BLaER1 (cell line): ENCODE measurements around the gene USP47.
A peak's percentile ranks its signal among the peaks of the same experiment; 100 is the strongest.

Source experiments
- H3K27ac ChIP-seq: shearing (Covaris generic); formaldehyde crosslinking; 2 replicates; pipeline ENCODE4 v1.8.1; 2022
- H3K27me3 ChIP-seq: shearing (Covaris generic); formaldehyde crosslinking; 2 replicates; pipeline ENCODE4 v1.8.1; 2022
- H3K36me3 ChIP-seq: shearing (Covaris generic); formaldehyde crosslinking; 2 replicates; pipeline ENCODE4 v1.8.1; 2022
- H3K4me1 ChIP-seq: shearing (Covaris generic); formaldehyde crosslinking; 2 replicates; pipeline ENCODE4 v1.8.1; 2022
- H3K4me2 ChIP-seq: shearing (Covaris generic); formaldehyde crosslinking; 2 replicates; pipeline ENCODE4 v1.8.1; 2022
- H3K4me3 ChIP-seq: shearing (Covaris generic); formaldehyde crosslinking; 2 replicates; pipeline ENCODE4 v1.8.1; 2022
- H3K9ac ChIP-seq: shearing (Covaris generic); formaldehyde crosslinking; 2 replicates; pipeline ENCODE4 v1.8.1; 2022
- H3K9me3 ChIP-seq: shearing (Covaris generic); formaldehyde crosslinking; 2 replicates; pipeline ENCODE4 v1.8.1; 2022
- H4K20me1 ChIP-seq: shearing (Covaris generic); formaldehyde crosslinking; 2 replicates; pipeline ENCODE4 v1.8.1; 2022
- Cebpa-rat ChIP-seq: shearing (Covaris generic); IDR thresholded peaks from 2 replicates; pipeline ENCODE4 v1.8.1; 2022

USP47 gene

DNA sequence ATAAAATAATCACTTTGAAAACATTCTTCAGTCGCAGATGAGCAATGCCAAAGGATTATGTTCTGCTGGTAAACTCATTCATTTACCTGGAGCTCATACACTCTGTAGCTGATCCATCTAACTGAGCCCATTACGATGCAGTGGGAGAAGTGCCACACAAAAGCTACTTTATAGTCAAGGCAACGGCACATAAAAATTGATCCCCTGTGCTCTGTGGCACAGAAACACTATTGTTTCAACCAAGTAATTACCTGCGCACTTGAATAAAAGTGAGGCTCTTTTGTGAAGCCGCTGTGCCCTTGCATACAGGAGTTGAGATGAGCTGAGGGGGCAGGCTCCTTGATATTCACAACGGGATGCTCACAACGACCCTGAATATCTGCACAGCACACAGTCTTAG, 159.4 kb downstream of the USP47 start:
- peaks cover 3% of the 10 kb centered on the region for H3K27me3 ChIP-seq
- 0 out of 2 replicates have a peak, but pooled peaks cover 6% of the 10 kb centered on the region for H3K4me1 ChIP-seq
- H3K36me3 ChIP-seq = no peaks in the 10 kb centered on the region
- H3K27ac ChIP-seq = no peak overlapping the region
- no peak overlapping the region for H3K4me3 ChIP-seq
- no peak for TF ChIP-seq Cebpa-rat
- no peak overlapping the region for H3K4me2 ChIP-seq
- no peak overlapping the region for H3K9ac ChIP-seq
- no peaks in the 10 kb centered on the region for H4K20me1 ChIP-seq
- H3K9me3 ChIP-seq = no peaks in the 10 kb centered on the region

DNA sequence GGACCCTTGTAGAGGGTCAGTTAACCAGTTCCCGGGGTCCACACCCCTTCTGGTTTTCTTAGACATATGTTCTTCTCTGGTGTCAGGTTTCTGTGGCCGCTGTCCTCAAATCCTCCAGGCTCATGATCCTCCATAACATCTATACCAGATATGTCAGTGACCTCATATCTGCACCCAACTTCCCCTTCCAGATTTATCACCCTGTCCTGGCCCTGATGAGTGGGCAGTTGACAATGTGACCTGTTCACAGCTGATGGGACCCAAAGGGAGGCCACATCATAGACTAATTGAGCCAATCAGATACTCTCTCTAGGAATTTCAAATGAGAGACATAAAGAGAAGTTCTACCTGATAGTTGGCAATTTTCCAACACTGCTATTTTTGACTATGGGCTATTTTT, 161.6 kb downstream of the USP47 start:
- peaks cover 24% of the 10 kb centered on the region for H3K27me3 ChIP-seq
- H3K4me1 ChIP-seq = no peaks in the 10 kb centered on the region
- no peak overlapping the region for H3K4me3 ChIP-seq
- H3K9ac ChIP-seq = no peak overlapping the region
- H4K20me1 ChIP-seq = no peaks in the 10 kb centered on the region
- H3K36me3 ChIP-seq = no peaks in the 10 kb centered on the region
- H3K9me3 ChIP-seq = peaks cover 13% of the 10 kb centered on the region
- H3K27ac ChIP-seq = no peak overlapping the region
- no peak for TF ChIP-seq Cebpa-rat
- H3K4me2 ChIP-seq = no peak overlapping the region

DNA sequence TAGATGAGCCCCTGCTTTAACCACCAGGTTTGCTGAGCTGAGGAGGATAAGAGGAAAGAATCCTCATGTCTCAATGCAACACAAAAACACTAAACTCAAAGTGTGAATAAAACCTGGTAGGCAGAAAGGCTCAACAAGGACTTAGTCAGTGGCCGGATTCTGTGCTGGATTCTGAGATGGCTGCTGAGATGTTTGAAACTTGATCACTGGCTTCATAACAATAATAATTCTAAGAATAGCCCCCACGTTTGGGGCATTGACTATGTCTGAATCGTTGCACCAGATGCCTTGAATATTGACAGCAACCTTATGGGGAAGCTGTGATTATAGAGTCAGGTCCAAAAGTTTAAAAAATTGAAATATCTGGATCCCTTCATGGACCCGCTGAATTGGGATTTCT, 162.0 kb downstream of the USP47 start:
- no peak overlapping the region for H3K4me3 ChIP-seq
- H3K9ac ChIP-seq = no peak overlapping the region
- no peak for TF ChIP-seq Cebpa-rat
- no peak overlapping the region for H3K27ac ChIP-seq
- H4K20me1 ChIP-seq = no peaks in the 10 kb centered on the region
- no peaks in the 10 kb centered on the region for H3K36me3 ChIP-seq
- no peaks in the 10 kb centered on the region for H3K4me1 ChIP-seq
- peaks cover 29% of the 10 kb centered on the region for H3K27me3 ChIP-seq
- no peak overlapping the region for H3K4me2 ChIP-seq
- peaks cover 18% of the 10 kb centered on the region for H3K9me3 ChIP-seq

DNA sequence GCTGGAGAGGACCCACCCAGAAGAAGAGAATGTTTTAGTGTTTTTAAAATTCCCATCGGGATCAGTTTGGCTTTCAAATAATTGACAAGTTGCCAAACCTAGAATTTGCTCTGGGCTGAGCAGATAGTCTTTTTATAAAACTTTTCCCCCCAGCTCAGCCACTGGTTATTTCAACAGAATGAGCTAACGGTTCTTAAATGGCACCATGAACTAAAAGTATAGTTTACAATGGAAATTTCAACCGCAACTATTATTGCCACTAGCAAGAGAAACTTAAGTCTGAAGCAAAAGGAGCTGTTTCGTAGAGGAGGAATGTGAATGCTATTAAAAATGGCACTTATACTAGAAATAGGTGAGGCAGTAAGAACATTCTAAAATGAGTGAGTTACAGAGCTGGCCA, 163.3 kb downstream of the USP47 start:
- TF ChIP-seq Cebpa-rat = no peak
- H3K4me3 ChIP-seq = no peak overlapping the region
- H3K27me3 ChIP-seq = peaks cover 42% of the 10 kb centered on the region
- H4K20me1 ChIP-seq = no peaks in the 10 kb centered on the region
- H3K9ac ChIP-seq = no peak overlapping the region
- peaks cover 28% of the 10 kb centered on the region for H3K9me3 ChIP-seq
- no peak overlapping the region for H3K4me2 ChIP-seq
- no peaks in the 10 kb centered on the region for H3K36me3 ChIP-seq
- no peaks in the 10 kb centered on the region for H3K4me1 ChIP-seq
- no peak overlapping the region for H3K27ac ChIP-seq

GRCh38 chr11:12005476-12005875, 163.7 kb downstream of the USP47 start:
- no peak for TF ChIP-seq Cebpa-rat
- H3K4me1 ChIP-seq = no peaks in the 10 kb centered on the region
- H3K36me3 ChIP-seq = no peaks in the 10 kb centered on the region
- peaks cover 46% of the 10 kb centered on the region for H3K27me3 ChIP-seq
- H3K4me3 ChIP-seq = no peak overlapping the region
- no peaks in the 10 kb centered on the region for H4K20me1 ChIP-seq
- H3K4me2 ChIP-seq = no peak overlapping the region
- no peak overlapping the region for H3K27ac ChIP-seq
- H3K9ac ChIP-seq = no peak overlapping the region
- H3K9me3 ChIP-seq = peaks cover 28% of the 10 kb centered on the region

DNA sequence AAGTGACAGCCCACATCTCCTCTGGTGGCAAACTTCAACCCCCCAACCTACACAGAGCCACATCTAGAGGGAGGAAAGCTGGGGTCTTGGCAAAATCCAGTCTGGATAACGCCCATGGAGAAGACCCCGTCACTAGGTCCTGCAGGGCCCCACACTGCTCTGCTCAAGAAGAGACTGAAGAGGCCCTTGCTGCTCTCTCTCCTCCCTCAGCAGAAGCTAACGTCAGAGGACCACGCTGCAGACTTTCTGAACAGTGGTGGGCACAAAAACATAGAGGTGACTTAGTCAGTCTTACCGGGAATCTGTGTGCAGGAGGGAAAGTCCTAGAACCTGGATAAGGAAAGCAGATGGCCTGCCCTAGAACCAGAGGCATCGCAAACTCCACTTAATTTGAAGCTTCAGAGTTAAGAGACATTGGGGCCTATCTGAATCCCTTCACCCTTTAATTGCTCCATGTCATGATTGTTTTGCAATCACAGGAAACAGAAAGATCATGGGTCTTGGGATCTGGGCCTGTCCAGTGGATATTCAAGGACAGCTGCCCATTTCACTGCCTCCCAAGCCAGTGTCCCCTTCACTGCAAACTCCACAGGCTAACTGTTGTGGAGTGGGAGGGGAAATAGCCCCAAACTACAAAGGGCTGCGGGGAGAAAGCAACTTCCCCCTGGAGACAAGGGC, 164.9 kb downstream of the USP47 start:
- H3K27me3 ChIP-seq = peaks cover 53% of the 10 kb centered on the region
- H3K4me1 ChIP-seq = no peaks in the 10 kb centered on the region
- no peak overlapping the region for H3K4me2 ChIP-seq
- no peak overlapping the region for H3K9ac ChIP-seq
- no peak overlapping the region for H3K4me3 ChIP-seq
- no peak for TF ChIP-seq Cebpa-rat
- H3K27ac ChIP-seq = no peak overlapping the region
- no peaks in the 10 kb centered on the region for H4K20me1 ChIP-seq
- H3K36me3 ChIP-seq = no peaks in the 10 kb centered on the region
- peaks cover 28% of the 10 kb centered on the region for H3K9me3 ChIP-seq

GRCh38 chr11:12007230-12007593, 165.4 kb downstream of the USP47 start:
- no peak overlapping the region for H3K4me3 ChIP-seq
- H3K4me2 ChIP-seq = no peak overlapping the region
- no peak overlapping the region for H3K9ac ChIP-seq
- H3K4me1 ChIP-seq = no peaks in the 10 kb centered on the region
- no peaks in the 10 kb centered on the region for H4K20me1 ChIP-seq
- H3K9me3 ChIP-seq = peaks cover 28% of the 10 kb centered on the region
- H3K36me3 ChIP-seq = no peaks in the 10 kb centered on the region
- H3K27me3 ChIP-seq = peaks cover 53% of the 10 kb centered on the region
- TF ChIP-seq Cebpa-rat = no peak
- no peak overlapping the region for H3K27ac ChIP-seq

- Histone ChIP-seq H3K4me2 (peak within 1 kb of the TSS; percentile 24; the same call in 1 of the 2 replicates), H3K4me1 (no peaks in the 10 kb centered on the region), H3K27ac (no peak within 1 kb of the TSS), H3K4me3 (peak within 1 kb of the TSS; percentile 12; the same call in 1 of the 2 replicates), H4K20me1 (no peaks in the 10 kb centered on the region), H3K9ac (no peak within 1 kb of the TSS), H3K27me3 (peaks cover 53% of the 10 kb centered on the region), H3K36me3 (no peaks in the 10 kb centered on the region), H3K9me3 (peaks cover 28% of the 10 kb centered on the region)
- TF ChIP-seq Cebpa-rat = no peak
Observed at GRCh38 chr11:12007769-12008737, 166.3 kb downstream of the USP47 start, which contains the start of gene DKK3. DKK3 (minus strand) TSS chr11:12008626; CDS start chr11:12008582, 44 bp downstream.
